Stomach smooth muscle (tissue), 2 donors: Measurements from ENCODE around the gene CNNM3.
A peak's percentile ranks its signal among the peaks of the same experiment; 100 is the strongest.

Source experiments
- H3K27ac ChIP-seq: one replicate; pipeline ENCODE4 v1.7.0; 2013; ENCODE audit warnings: mild to moderate bottlenecking, low read length, inconsistent platforms
- H3K27me3 ChIP-seq, 2 donors: one replicate each; pipeline ENCODE4 v1.7.0; 2013; ENCODE audit warnings: low read length in 2 of 2; ENCODE audit not compliant: insufficient read depth in 2 of 2, control insufficient read depth in 1 of 2
- H3K36me3 ChIP-seq, 2 donors: one replicate each; pipeline ENCODE4 v1.7.0; 2013; ENCODE audit warnings: low read length in 2 of 2; ENCODE audit not compliant: control insufficient read depth in 2 of 2, insufficient read depth in 2 of 2
- H3K4me1 ChIP-seq: one replicate; pipeline ENCODE4 v1.7.0; 2013; ENCODE audit warnings: low read length; ENCODE audit not compliant: control insufficient read depth, insufficient read depth
- H3K4me3 ChIP-seq, 2 donors: one replicate each; pipeline ENCODE4 v1.7.0; 2013; ENCODE audit warnings: low read length in 2 of 2
- H3K9ac ChIP-seq, 2 donors: one replicate each; pipeline ENCODE4 v1.7.0; 2013; ENCODE audit warnings: low read length in 2 of 2, mild to moderate bottlenecking in 1 of 2
- H3K9me3 ChIP-seq, 2 donors: one replicate each; pipeline ENCODE4 v1.7.0; 2013; ENCODE audit warnings: low read length in 2 of 2; ENCODE audit not compliant: control insufficient read depth in 2 of 2
- donor health status: healthy.
- donor health status: Pancreatic carcinoma.

CNNM3 gene

GRCh38 chr2:96831679-96832078 is 15.6 kb downstream of the CNNM3 start:
- no peaks in the 10 kb centered on the region for H3K9me3 ChIP-seq
- peaks cover 3% of the 10 kb centered on the region for H3K4me1 ChIP-seq
- peaks cover 46 to 58% of the 10 kb centered on the region in 2 donors for H3K36me3 ChIP-seq
- no peaks in the 10 kb centered on the region for H3K27me3 ChIP-seq
- H3K9ac ChIP-seq: no peak overlapping the region
- no peak overlapping the region for H3K27ac ChIP-seq
- no peak overlapping the region for H3K4me3 ChIP-seq

- no peak overlapping the region for H3K4me3 ChIP-seq
- no peaks in the 10 kb centered on the region for H3K9me3 ChIP-seq
- no peak overlapping the region for H3K9ac ChIP-seq
- H3K4me1 ChIP-seq: peaks cover 3% of the 10 kb centered on the region
- H3K27ac ChIP-seq: peak overlapping the region; percentile 24
- H3K36me3 ChIP-seq: peaks cover 43 to 55% of the 10 kb centered on the region in 2 donors
- no peaks in the 10 kb centered on the region for H3K27me3 ChIP-seq
These were observed 16.3 kb downstream of the CNNM3 start for GRCh38 chr2:96832408-96832753.

- no peaks in the 10 kb centered on the region for H3K27me3 ChIP-seq
- H3K27ac ChIP-seq: peak overlapping the region; percentile 24
- no peak overlapping the region for H3K4me3 ChIP-seq
- no peaks in the 10 kb centered on the region for H3K9me3 ChIP-seq
- H3K9ac ChIP-seq: no peak overlapping the region
- H3K36me3 ChIP-seq: peaks cover 41 to 53% of the 10 kb centered on the region in 2 donors
- peaks cover 3% of the 10 kb centered on the region for H3K4me1 ChIP-seq
These were observed 16.9 kb downstream of the CNNM3 start for GRCh38 chr2:96832754-96833507.

- Histone ChIP-seq H3K9ac (no peak overlapping the region), H3K36me3 (peaks cover 16 to 34% of the 10 kb centered on the region in 2 donors), H3K4me3 (no peak overlapping the region), H3K4me1 (peaks cover 8% of the 10 kb centered on the region), H3K27me3 (no peaks in the 10 kb centered on the region), H3K9me3 (no peaks in the 10 kb centered on the region), H3K27ac (no peak overlapping the region)
These were observed 19.8 kb downstream of the CNNM3 start for GRCh38 chr2:96835830-96836229.

GRCh38 chr2:96837575-96837974 is 21.5 kb downstream of the CNNM3 start:
- Histone ChIP-seq H3K9me3 (no peaks in the 10 kb centered on the region), H3K4me3 (no peak overlapping the region), H3K4me1 (peaks cover 8% of the 10 kb centered on the region), H3K27ac (no peak overlapping the region), H3K36me3 (peaks cover 6 to 21% of the 10 kb centered on the region in 2 donors), H3K27me3 (no peaks in the 10 kb centered on the region), H3K9ac (no peak overlapping the region)

- Histone ChIP-seq H3K9ac (no peak overlapping the region), H3K36me3 (peaks cover 3 to 18% of the 10 kb centered on the region in 2 donors)
These were observed 22.6 kb downstream of the CNNM3 start for GRCh38 chr2:96838345-96839292.

GRCh38 chr2:96839293-96839874 is 23.3 kb downstream of the CNNM3 start:
- Histone ChIP-seq H3K9ac (no peak overlapping the region), H3K36me3 (peaks cover 3 to 18% of the 10 kb centered on the region in 2 donors), H3K4me1 (peaks cover 5% of the 10 kb centered on the region), H3K9me3 (no peaks in the 10 kb centered on the region), H3K27ac (no peak overlapping the region), H3K27me3 (no peaks in the 10 kb centered on the region), H3K4me3 (no peak overlapping the region)

More at GRCh38 chr2:96838345-96839292, 22.6 kb downstream of the CNNM3 start:
- H3K4me1 ChIP-seq: peaks cover 5% of the 10 kb centered on the region
- H3K27ac ChIP-seq: no peak overlapping the region
- no peaks in the 10 kb centered on the region for H3K27me3 ChIP-seq
- H3K4me3 ChIP-seq: no peak overlapping the region
- H3K9me3 ChIP-seq: no peaks in the 10 kb centered on the region

- H3K4me3 ChIP-seq: no peak overlapping the region
- H3K4me1 ChIP-seq: peaks cover 5% of the 10 kb centered on the region
- peaks cover 7 to 13% of the 10 kb centered on the region in 2 donors for H3K36me3 ChIP-seq
- H3K9ac ChIP-seq: no peak overlapping the region
- H3K27ac ChIP-seq: no peak overlapping the region
- H3K27me3 ChIP-seq: no peaks in the 10 kb centered on the region
- no peaks in the 10 kb centered on the region for H3K9me3 ChIP-seq
These were observed 24.1 kb downstream of the CNNM3 start for GRCh38 chr2:96839875-96840850.

- Histone ChIP-seq H3K4me1 (peaks cover 5% of the 10 kb centered on the region), H3K4me3 (no peak overlapping the region), H3K27ac (no peak overlapping the region), H3K9me3 (no peaks in the 10 kb centered on the region), H3K36me3 (peaks cover 11 to 20% of the 10 kb centered on the region in 2 donors), H3K27me3 (no peaks in the 10 kb centered on the region), H3K9ac (no peak overlapping the region)
These were observed 25.8 kb downstream of the CNNM3 start for GRCh38 chr2:96841701-96842495.
